Psoas muscle (tissue), 8 donors: ENCODE results near the gene RASGEF1C. TPM values are rescaled to one million over a fixed set of nuclear protein-coding genes. Genes with fewer than 3 reads are reported as not detected.

Experiments
- ATAC-seq, 4 donors: fragments of 200-7000 bp; cut with Tn5 transposase; one replicate each; pipeline ENCODE4 v1.9.1; 2020; ENCODE audit warnings: moderate library complexity in 3 of 4, mild to moderate bottlenecking in 2 of 4
- DNase-seq, 2 donors: peaks; one replicate each; pipeline ENCODE4 v3.0.0-alpha.2; 2020
- H3K27ac ChIP-seq: fragments of 200-600 bp; one replicate; pipeline ENCODE4 v1.8.0; 2022
- H3K27me3 ChIP-seq, 3 donors: fragments of 200-600 bp in 1 of 3; one replicate each; pipeline versions ENCODE4 v1.6.1 to v1.8.0; 2013 to 2022; ENCODE audit warnings: low read length in 2 of 3, mild to moderate bottlenecking in 2 of 3, moderate library complexity in 1 of 3; ENCODE audit not compliant: insufficient read depth in 3 of 3
- H3K36me3 ChIP-seq, 2 donors: fragments of 200-600 bp in 1 of 2; one replicate each; pipeline versions ENCODE4 v1.6.1 to v1.8.0; 2013 to 2022; ENCODE audit warnings: low read depth in 1 of 2, mild to moderate bottlenecking in 1 of 2, moderate library complexity in 1 of 2; ENCODE audit not compliant: insufficient read depth in 1 of 2
- H3K4me1 ChIP-seq: fragments of 200-600 bp; one replicate; pipeline ENCODE4 v1.8.0; 2022
- H3K4me3 ChIP-seq: fragments of 200-600 bp; one replicate; pipeline ENCODE4 v1.8.0; 2022; ENCODE audit warnings: mild to moderate bottlenecking
- H3K9me3 ChIP-seq: fragments of 200-600 bp; one replicate; pipeline ENCODE4 v1.8.0; 2022
- WGBS, 3 donors: extraction: QIAGEN DNeasy Blood & Tissue Kit; methylation state at CpG; one replicate each; pipeline versions ENCODE4 v1.1.6 to v1.1.7; 2013; 5-methylcytosine and 5-hydroxymethylcytosine counted together
- intact Hi-C, 2 donors: fragments of 100-400 bp; cut with DNase I; formaldehyde crosslinking; loops; one replicate each; pipeline versions ENCODE4 v1.11.0 to v1.14.2; 2022
- polyA plus RNA-seq, 3 donors: library from polyadenylated mRNA; stranded (reverse); fragments of 200-250 nt; gene quantifications; one replicate each; pipeline ENCODE4 v1.2.3, GENCODE V29; 2013
- total RNA-seq, 4 donors: library from RNA; stranded (reverse); fragmentation: NEBNext Ultra II Directional in 2 of 4; extraction: Animal tissue kit (Norgen Biotek cat#: 25700) in 2 of 4; gene quantifications; one replicate each; pipeline versions ENCODE4 v1.2.1 to v1.2.4, GENCODE V29; 2021 to 2023
- TF ChIP-seq, protein P1 (sequence below): fragments of 200-600 bp; IDR thresholded peaks from one replicate; pipeline ENCODE4 v1.8.0; 2022; ENCODE audit warnings: antibody characterized with exemption
- donor health status: healthy with polysubstance abuse.
- donor health status: DM: no; HTN: no; CAD: no; lungs with moderate emphysema.
- donor health status: Bipolar disorder and iron deficiency.
- donor health status: healthy.
- donor health status: DM: yes; HTN: yes; CAD: no.
- donor health status: DM: no; HTN: no; CAD: no.
- donor health status: DM: no; HTN: no; CAD: no.
- donor health status: DM: yes; HTN: yes; CAD: no.

RASGEF1C gene
- total and polyA plus RNA-seq, 7 donors = 0.03 to 0.05 (median 0.04) TPM; not detected in 4

DNA sequence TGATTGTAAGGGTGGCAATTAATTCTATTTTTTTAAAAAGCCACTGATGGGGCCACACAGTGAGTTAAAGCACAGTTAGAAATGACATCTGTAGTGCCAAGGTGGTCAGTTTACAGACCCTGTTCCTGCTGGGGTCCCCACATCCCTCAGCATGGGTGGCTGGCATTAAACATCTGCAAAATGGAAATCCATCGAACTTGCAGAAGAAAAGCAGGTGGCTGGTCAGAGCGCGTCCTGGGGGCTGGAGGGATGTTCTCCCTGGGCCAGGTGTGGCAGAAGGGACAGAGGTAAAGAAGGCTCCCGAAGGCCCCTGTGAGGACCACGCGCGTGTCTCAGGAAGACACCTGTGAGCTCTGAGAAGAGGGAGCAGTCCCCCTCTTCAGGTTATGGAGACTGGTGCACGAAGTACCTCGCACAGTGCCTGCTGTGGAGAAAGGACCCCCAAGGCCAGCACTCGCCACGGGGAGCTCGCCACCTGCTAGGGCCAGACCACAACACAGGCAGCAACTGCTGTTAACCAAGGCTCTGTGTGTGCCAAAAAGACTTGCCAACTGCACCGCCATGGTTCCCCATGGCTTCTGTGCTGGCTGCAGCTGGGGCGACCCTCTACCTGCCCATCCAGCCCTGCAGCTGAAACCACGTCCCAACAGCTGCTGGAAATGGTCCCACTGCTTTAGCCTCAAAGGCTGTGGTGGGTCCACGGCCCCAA lies 65.2 kb downstream of the RASGEF1C start:
- intact Hi-C loops = no loop called here
- Histone ChIP-seq H3K27me3 (peaks cover 0 to 19% (median 2%) of the 10 kb centered on the region in 3 donors), H3K4me1 (no peaks in the 10 kb centered on the region), H3K36me3 (no peaks in the 10 kb centered on the region), H3K9me3 (no peaks in the 10 kb centered on the region), H3K27ac (no peak overlapping the region), H3K4me3 (no peak overlapping the region)
- TF ChIP-seq, protein P1, sequence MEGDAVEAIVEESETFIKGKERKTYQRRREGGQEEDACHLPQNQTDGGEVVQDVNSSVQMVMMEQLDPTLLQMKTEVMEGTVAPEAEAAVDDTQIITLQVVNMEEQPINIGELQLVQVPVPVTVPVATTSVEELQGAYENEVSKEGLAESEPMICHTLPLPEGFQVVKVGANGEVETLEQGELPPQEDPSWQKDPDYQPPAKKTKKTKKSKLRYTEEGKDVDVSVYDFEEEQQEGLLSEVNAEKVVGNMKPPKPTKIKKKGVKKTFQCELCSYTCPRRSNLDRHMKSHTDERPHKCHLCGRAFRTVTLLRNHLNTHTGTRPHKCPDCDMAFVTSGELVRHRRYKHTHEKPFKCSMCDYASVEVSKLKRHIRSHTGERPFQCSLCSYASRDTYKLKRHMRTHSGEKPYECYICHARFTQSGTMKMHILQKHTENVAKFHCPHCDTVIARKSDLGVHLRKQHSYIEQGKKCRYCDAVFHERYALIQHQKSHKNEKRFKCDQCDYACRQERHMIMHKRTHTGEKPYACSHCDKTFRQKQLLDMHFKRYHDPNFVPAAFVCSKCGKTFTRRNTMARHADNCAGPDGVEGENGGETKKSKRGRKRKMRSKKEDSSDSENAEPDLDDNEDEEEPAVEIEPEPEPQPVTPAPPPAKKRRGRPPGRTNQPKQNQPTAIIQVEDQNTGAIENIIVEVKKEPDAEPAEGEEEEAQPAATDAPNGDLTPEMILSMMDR = no peak
- no peak for DNase-seq
- ATAC-seq = no peak
- 60 to 76% (median 74%) methylated on average over 16 of the region's 16 CpGs for WGBS, 3 donors

DNA sequence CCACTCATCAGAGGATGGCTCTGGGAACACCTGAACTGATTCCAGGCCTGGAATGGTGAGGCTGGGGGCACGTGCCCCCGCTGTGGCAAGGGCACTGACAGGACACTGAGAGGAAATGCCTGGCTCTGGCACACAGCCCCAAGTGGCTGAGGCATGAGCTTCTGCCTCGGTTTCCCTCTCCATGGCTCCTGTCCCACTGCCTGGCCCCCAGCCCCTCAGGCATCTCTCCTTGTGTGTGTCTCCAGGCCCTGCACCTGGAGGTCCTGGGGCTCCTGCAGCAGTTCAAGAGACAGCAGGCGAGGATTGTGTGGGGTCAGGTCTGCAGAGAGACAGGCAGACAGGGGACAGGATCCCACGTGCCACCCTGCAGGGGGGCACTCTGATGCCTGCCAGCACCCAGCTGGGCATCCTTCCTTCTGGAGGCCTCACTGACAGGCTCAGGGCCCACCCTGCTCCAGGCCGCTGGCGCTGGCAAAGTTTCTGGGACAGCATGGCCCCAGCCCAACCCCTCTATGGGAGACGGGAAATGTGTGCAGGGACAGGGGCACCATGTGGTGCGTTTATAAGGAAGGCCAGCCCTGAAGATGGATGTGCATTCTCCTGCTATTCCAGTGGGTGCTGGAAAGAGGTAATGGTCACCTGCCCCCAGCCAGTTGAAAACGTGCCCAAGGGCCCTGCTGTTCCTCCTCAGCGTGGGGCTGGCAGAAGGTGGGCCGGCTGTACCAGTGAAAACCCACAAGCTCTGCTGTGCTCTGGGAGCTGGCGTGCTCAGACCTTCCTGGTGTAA lies 66.0 kb downstream of the RASGEF1C start:
- Histone ChIP-seq H3K4me1 (no peaks in the 10 kb centered on the region), H3K27ac (no peak overlapping the region), H3K9me3 (no peaks in the 10 kb centered on the region), H3K4me3 (no peak overlapping the region), H3K36me3 (no peaks in the 10 kb centered on the region), H3K27me3 (peaks cover 0 to 21% (median 2%) of the 10 kb centered on the region in 3 donors)
- intact Hi-C loops = no loop called here
- DNase-seq (peak in 1 of 2 donors; percentile 28), ATAC-seq (no peak)
- TF ChIP-seq, protein P1 = no peak
- WGBS, 3 donors = 56 to 73% (median 58%) methylated on average over 13 of the region's 13 CpGs

DNA sequence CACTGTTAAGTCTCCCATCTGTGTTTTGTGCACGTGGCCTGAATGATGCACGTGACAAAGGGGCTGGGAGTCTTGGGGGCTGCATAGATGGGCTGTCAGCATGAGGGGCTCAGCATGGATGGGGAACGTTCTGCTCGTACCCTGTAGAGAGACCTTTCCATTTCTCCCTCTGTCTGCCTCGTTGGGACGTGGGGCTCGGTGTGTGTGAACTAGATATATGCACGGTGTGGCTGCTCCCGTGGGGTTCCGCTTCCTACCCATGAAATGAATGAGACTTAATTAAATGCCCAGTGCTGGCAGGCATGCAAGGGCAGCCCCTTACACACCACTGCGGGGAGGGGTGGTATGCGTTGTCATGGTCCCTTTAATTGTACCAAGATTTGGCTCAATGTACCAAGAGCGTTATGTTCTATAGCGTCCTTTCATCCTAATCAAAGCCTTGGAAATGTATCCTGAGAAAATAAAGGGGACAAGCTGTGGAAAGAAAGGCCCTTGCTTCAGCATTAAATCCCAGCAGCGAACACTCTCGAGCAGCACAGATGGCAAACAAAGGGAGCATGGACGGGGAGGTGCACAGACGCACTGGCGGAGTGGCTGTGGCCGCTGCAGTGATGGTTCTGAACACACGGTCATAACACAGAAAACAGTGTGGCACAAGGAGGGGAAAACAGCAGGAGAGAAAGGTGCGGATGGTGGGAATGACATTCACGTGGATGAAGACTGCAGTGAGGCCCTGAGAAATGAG lies 66.8 kb downstream of the RASGEF1C start:
- ATAC-seq = no peak
- H3K27ac ChIP-seq = no peak overlapping the region
- intact Hi-C loops = no loop called here
- no peak overlapping the region for H3K4me3 ChIP-seq
- WGBS, 3 donors = 58 to 62% (median 59%) methylated on average over 23 of the region's 23 CpGs
- H3K27me3 ChIP-seq = peaks cover 0 to 21% (median 2%) of the 10 kb centered on the region in 3 donors
- DNase-seq = no peak
- TF ChIP-seq, protein P1 = no peak
- no peaks in the 10 kb centered on the region for H3K4me1 ChIP-seq
- H3K9me3 ChIP-seq = no peaks in the 10 kb centered on the region
- H3K36me3 ChIP-seq = no peaks in the 10 kb centered on the region

DNA sequence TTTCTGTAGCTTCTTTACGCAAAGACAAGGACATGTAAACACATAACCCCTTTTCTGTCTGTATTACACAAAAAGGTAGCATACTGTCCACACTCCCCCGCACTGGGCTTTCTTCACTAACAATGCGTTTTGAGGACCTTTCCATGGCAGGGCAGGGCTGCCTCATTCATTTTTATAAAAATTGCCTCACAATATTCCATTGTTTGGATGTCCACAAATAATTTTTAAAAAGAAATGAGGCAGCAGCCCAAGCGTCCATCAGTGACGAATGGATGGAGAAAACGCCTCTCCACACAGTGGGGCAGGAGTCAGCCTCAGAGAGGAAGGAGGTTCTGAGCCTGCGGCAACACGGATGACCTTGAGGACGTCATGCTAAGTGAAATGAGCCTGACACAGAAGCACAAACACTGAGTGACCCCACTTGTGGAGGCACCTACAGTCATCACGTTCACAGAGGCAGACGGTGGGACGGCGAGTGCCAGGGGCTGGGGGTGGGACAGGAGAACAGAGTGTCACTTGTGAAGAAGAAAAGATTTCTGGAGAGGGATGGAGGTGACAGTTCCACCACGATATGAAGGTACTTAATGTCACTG lies 67.8 kb downstream of the RASGEF1C start:
- Histone ChIP-seq H3K27ac (no peak overlapping the region), H3K36me3 (no peaks in the 10 kb centered on the region), H3K4me3 (no peak overlapping the region), H3K9me3 (no peaks in the 10 kb centered on the region), H3K4me1 (no peaks in the 10 kb centered on the region), H3K27me3 (peaks cover 0 to 21% (median 2%) of the 10 kb centered on the region in 3 donors)
- ATAC-seq = no peak
- intact Hi-C loops = no loop called here
- WGBS, 3 donors = 70 to 79% (median 74%) methylated on average over 14 of the region's 14 CpGs
- TF ChIP-seq, protein P1 = no peak
- DNase-seq = no peak
